Cardiac fibroblast (primary cell): Measurements from ENCODE around the gene CHD2.
A peak's percentile ranks its signal among the peaks of the same experiment; 100 is the strongest.
"Not testable (repeated sequence)": the region's sequence is repeated elsewhere in the genome, so short reads cannot be mapped to it uniquely, and the experiment has no call there.

Experiments
- DNase-seq, 2 donors: peaks; one replicate each; pipeline versions ENCODE4 v3.0.0 to v3.0.0-alpha.2; 2010; ENCODE audit warnings: low read depth in 2 of 2
- H3K4me3 ChIP-seq, 2 donors: replicated peaks in 1 of 2; 1 replicate in 1 of 2; 2 replicates in 1 of 2; pipeline ENCODE4 v1.5.1; 2011; ENCODE audit warnings: low read depth in 2 of 2, low read length in 2 of 2, mild to moderate bottlenecking in 2 of 2, moderate library complexity in 1 of 2
- CTCF ChIP-seq: IDR thresholded peaks from one replicate; pipeline ENCODE4 v1.5.1; 2011; ENCODE audit warnings: low read depth, mild to moderate bottlenecking, low read length, inconsistent platforms

Gene CHD2

DNA sequence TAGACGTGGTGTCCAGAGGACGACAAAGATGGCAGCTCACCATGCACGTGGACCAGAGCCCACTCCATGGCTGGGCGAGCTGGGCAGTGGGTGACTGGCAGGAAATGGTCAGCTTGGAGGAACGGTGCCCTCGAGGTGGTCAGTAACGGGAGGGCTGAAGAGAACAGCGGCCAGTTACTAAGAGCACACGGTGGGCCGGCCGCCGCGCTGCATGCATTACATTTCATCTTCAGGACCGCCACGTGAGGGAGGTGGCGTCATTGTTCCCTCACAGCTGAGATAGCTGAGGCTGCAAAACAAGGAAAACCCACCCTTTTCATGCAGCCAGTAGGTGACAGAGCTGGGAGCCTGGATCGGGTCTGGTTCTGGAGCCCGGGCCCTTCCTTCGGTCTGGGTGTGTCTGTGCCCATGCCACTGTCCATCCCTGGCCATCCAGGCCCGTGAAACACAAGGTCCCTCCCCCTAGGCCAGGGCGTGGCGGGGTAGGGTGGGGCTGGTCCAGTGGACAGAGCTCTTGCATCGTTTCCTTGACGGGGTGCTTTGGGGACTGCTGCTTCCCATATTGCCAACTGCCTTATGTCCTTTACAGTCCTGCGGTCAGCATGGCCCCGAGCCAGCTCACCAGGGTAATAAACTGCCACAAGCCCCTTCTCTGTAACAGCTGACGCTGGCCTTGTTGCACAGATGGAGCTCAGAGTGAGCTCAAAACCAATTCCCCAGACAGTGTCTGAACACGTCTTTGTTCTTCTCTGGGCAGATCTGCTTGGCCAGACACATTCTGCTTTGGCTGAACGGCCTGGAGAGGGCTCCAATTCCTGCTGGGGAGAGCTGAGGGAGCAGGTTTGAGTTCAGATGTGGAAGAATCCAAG lies 137.1 kb downstream of the CHD2 start:
- H3K4me3 ChIP-seq, result no peak overlapping the region
- DNase-seq, result peak; percentile 45 to 64
- TF ChIP-seq CTCF, result peak; percentile 18

GRCh38 chr15:93037820-93038705 lies 137.9 kb downstream of the CHD2 start:
- H3K4me3 ChIP-seq, result no peak overlapping the region
- TF ChIP-seq CTCF, result no peak
- no peak for DNase-seq

GRCh38 chr15:93039562-93040287 lies 139.6 kb downstream of the CHD2 start:
- DNase-seq, H3K4me3 ChIP-seq: not testable (repeated sequence)

- TF ChIP-seq CTCF, result no peak
- H3K4me3 ChIP-seq, result no peak overlapping the region
- DNase-seq, result no peak
Observed at GRCh38 chr15:93040288-93041158, 140.4 kb downstream of the CHD2 start.

- no peak for DNase-seq
- H3K4me3 ChIP-seq, result no peak overlapping the region
- TF ChIP-seq CTCF, result no peak
Observed at GRCh38 chr15:93041159-93041547, 141.0 kb downstream of the CHD2 start.

DNA sequence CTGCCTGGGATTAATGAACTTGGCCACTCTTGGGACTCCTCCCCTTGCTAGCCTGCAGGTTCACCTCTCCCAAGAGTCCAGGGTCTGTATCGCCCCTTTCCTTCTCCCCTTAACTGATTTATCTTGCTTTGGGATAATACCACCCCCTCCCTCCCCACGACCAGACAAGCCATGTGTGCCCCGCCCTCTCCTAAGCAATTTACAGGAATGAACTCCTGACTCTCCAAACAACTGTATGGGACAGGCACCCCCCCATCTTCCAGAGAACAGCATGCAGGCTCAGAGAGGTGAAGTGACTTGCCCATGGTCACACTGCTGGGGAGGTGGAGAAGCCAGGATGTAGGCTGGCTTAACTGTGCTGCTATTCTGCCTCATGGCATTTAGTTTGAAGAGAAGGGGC lies 142.1 kb downstream of the CHD2 start:
- no peak for DNase-seq
- TF ChIP-seq CTCF, result no peak
- H3K4me3 ChIP-seq, result no peak overlapping the region
